Measurements from ENCODE around the gene C4orf50.

DNA sequence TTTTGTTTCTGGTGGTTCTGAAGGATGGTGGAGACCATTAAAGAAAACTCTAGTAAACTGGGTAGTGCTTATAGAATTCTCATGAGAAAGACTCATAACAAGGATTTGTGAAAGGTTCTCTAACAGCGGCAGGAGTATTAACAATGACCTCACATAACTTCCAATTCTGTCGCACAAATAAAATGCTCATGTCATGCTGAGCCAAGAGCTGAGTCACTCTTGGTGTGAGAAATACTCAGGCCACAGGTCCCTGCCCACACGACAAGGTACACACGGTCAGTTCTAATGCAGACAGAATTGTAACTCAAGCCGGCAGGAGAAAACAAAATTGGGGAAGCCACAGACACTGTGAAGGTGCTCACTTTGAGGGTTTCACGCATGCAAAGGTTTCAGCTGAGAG, 34.4 kb upstream of the C4orf50 start:
- TF ChIP-seq, protein P1, sequence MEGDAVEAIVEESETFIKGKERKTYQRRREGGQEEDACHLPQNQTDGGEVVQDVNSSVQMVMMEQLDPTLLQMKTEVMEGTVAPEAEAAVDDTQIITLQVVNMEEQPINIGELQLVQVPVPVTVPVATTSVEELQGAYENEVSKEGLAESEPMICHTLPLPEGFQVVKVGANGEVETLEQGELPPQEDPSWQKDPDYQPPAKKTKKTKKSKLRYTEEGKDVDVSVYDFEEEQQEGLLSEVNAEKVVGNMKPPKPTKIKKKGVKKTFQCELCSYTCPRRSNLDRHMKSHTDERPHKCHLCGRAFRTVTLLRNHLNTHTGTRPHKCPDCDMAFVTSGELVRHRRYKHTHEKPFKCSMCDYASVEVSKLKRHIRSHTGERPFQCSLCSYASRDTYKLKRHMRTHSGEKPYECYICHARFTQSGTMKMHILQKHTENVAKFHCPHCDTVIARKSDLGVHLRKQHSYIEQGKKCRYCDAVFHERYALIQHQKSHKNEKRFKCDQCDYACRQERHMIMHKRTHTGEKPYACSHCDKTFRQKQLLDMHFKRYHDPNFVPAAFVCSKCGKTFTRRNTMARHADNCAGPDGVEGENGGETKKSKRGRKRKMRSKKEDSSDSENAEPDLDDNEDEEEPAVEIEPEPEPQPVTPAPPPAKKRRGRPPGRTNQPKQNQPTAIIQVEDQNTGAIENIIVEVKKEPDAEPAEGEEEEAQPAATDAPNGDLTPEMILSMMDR (IDR thresholded peaks at IDR 0.05; ENCODE audit: low read depth, low read length): no peak
- no peak for TF ChIP-seq EZH2phosphoT487 (IDR thresholded peaks at IDR 0.05; ENCODE audit: low read depth)
